ENCODE measurements around the gene PMIS2.

Gene PMIS2

GRCh38 chr19:35633727-35634440 is 47.9 kb downstream of the PMIS2 start:
- DNase-seq (ENCODE audit: low read depth) = no peak

- no peak for DNase-seq (ENCODE audit: low read depth)
Observed at GRCh38 chr19:35636651-35637050, 50.7 kb downstream of the PMIS2 start.
